BJ (cell line): ENCODE data around the gene SMARCD1. TPM values are rescaled to one million over a fixed set of nuclear protein-coding genes. Genes with fewer than 3 reads are reported as not detected.

Source experiments
- CTCF ChIA-PET: fragments of 350-600 bp; formaldehyde crosslinking; extraction: SDS; loops from one replicate; lab custom pipeline; 2021; ENCODE audit warnings: antibody characterized with exemption, inconsistent platforms; lab: Yijun Ruan, JAX
- POLR2A ChIA-PET: fragments of 300-600 bp; sonication (Branson Sonifier 250); formaldehyde crosslinking; extraction: SDS; loops from one replicate; lab custom pipeline; 2021; ENCODE audit warnings: antibody characterized with exemption; lab: Charles Lee
- DNase-seq: peaks from one replicate; pipeline ENCODE4 v3.0.0-alpha.2; 2011; ENCODE audit warnings: low read depth
- H3K27me3 ChIP-seq: 2 replicates; pipeline ENCODE4 v1.6.0; 2011; ENCODE audit warnings: low read length; ENCODE audit not compliant: control insufficient read depth, insufficient read depth
- H3K36me3 ChIP-seq: 2 replicates; pipeline ENCODE4 v1.5.1; 2011; ENCODE audit warnings: low read length; ENCODE audit not compliant: control insufficient read depth, insufficient read depth
- H3K4me3 ChIP-seq: 2 replicates; pipeline ENCODE4 v1.5.1; 2011; ENCODE audit warnings: low read depth, mild to moderate bottlenecking, control low read depth, low read length
- polyA plus RNA-seq: library from polyadenylated mRNA; depleted of rRNA; stranded (reverse); fragments of >200 nt; gene quantifications from 2 replicates; pipeline ENCODE4 v1.2.3, GENCODE V29; 2011
- TF ChIP-seq, protein P1 (sequence below): IDR thresholded peaks from 2 replicates; pipeline ENCODE4 v1.5.1; 2011; ENCODE audit warnings: low read depth, mild to moderate bottlenecking, control low read depth, inconsistent platforms, low read length, moderate library complexity; ENCODE audit not compliant: insufficient read depth

SMARCD1 gene
- polyA plus RNA-seq, 1 experiment = 56.0 TPM

DNA sequence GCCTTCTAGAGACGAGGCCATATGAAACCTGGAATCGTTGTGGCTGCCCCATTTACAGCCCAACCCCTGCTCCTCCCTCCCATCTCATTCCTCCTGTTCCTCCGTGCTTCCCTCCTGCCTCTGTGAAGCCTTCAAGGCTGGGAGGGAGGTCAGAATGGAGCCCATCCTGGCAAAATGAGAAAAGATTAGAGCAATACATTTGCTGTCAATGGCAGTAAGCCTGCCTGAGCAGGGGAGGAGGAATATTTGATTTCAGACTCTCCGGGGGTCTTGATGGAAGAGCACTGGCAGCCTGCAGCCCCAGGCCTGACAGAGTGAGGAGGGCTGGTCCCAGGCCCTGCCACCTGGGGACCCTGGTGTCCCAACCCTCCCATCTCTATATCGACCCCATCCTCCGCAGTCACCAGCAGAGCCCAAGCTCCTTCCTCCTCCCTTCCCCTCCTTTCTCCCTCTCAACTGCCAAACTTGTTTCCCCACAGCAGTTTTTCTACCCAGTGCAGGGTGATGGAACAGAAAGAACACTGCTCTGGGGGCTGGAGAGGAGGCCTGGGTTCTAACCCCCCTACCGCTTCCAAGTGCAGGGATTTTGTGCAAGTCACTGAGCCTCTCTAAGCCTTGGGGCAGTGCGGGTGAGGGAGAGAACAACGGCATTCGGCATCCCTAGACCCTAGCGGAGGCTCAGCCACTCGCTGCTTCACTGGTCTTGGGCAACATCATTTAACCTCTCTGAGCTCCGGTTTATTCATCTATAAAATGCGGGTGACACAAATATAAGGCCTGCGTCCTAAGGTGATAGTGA lies 43.9 kb upstream of the SMARCD1 start:
- ChIA-PET POLR2A (no interaction called here), CTCF (interaction anchor here (1.4 to 8.0 kb wide), 8 partner anchors 13 to 74 kb away, joined by 4 to 102 read pairs (median 48); partner anchors contain the start of gene AQP6)
- no peaks in the 10 kb centered on the region; the same call in 1 of the 2 replicates for H3K27me3 ChIP-seq
- H3K36me3 ChIP-seq = no peaks in the 10 kb centered on the region
- no peak for DNase-seq
- TF ChIP-seq, protein P1, sequence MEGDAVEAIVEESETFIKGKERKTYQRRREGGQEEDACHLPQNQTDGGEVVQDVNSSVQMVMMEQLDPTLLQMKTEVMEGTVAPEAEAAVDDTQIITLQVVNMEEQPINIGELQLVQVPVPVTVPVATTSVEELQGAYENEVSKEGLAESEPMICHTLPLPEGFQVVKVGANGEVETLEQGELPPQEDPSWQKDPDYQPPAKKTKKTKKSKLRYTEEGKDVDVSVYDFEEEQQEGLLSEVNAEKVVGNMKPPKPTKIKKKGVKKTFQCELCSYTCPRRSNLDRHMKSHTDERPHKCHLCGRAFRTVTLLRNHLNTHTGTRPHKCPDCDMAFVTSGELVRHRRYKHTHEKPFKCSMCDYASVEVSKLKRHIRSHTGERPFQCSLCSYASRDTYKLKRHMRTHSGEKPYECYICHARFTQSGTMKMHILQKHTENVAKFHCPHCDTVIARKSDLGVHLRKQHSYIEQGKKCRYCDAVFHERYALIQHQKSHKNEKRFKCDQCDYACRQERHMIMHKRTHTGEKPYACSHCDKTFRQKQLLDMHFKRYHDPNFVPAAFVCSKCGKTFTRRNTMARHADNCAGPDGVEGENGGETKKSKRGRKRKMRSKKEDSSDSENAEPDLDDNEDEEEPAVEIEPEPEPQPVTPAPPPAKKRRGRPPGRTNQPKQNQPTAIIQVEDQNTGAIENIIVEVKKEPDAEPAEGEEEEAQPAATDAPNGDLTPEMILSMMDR = no peak
- no peak overlapping the region for H3K4me3 ChIP-seq

DNA sequence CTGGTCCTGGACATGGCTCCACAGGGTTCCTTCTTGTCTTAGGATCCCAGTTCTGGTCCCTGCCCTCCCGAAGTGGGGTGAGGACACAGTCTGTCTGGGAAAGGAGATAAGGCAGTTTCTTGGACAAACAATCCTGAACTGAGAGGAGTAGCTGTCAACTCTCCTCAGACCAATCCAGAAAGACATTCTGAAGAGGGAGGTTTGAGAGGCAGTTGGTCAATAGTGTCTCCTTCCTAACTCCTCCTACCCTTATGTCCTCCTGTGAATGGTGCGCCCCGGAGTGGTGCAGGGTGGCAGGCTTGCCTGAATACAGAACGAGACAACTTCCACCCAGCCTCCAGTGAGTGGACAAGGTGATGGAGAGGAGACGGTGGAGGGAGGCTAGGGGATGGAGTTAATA lies 43.2 kb upstream of the SMARCD1 start:
- ChIA-PET POLR2A (no interaction called here), CTCF (interaction anchor here (1.0 to 8.0 kb wide), 5 partner anchors 13 to 68 kb away, joined by 4 to 102 read pairs (median 77); partner anchors contain the start of gene AQP6)
- Histone ChIP-seq H3K27me3 (no peaks in the 10 kb centered on the region; the same call in 1 of the 2 replicates), H3K4me3 (no peak overlapping the region), H3K36me3 (no peaks in the 10 kb centered on the region)
- DNase-seq = no peak
- TF ChIP-seq, protein P1 = no peak

GRCh38 chr12:50042693-50043092 lies 42.4 kb upstream of the SMARCD1 start:
- no peak for DNase-seq
- H3K36me3 ChIP-seq = no peaks in the 10 kb centered on the region
- CTCF ChIA-PET = interaction anchor here (1.0 to 8.0 kb wide), 5 partner anchors 8 to 76 kb away, joined by 3 to 90 read pairs (median 4); no protein-coding TSS in a partner anchor
- POLR2A ChIA-PET = no interaction called here
- TF ChIP-seq, protein P1 = no peak
- H3K4me3 ChIP-seq = no peak overlapping the region
- peaks cover under 1% of the 10 kb centered on the region for H3K27me3 ChIP-seq

GRCh38 chr12:50043308-50043707 lies 41.8 kb upstream of the SMARCD1 start:
- no peak for DNase-seq
- CTCF ChIA-PET = interaction anchor here (0.7 to 2.3 kb wide), 5 partner anchors 9 to 77 kb away, joined by 3 to 15 read pairs (median 4); no protein-coding TSS in a partner anchor
- POLR2A ChIA-PET = no interaction called here
- H3K4me3 ChIP-seq = no peak overlapping the region
- no peaks in the 10 kb centered on the region for H3K36me3 ChIP-seq
- peaks cover 2% of the 10 kb centered on the region for H3K27me3 ChIP-seq
- TF ChIP-seq, protein P1 = no peak

GRCh38 chr12:50043854-50044253 lies 41.3 kb upstream of the SMARCD1 start:
- CTCF ChIA-PET = interaction anchor here (0.7 to 2.3 kb wide), 5 partner anchors 10 to 78 kb away, joined by 3 to 15 read pairs (median 4); no protein-coding TSS in a partner anchor
- H3K4me3 ChIP-seq = no peak overlapping the region
- POLR2A ChIA-PET = no interaction called here
- TF ChIP-seq, protein P1 = no peak
- H3K27me3 ChIP-seq = peaks cover 2% of the 10 kb centered on the region
- no peaks in the 10 kb centered on the region for H3K36me3 ChIP-seq
- DNase-seq = no peak
